ENCODE data around the gene SFSWAP. TPM values are rescaled to one million over a fixed set of nuclear protein-coding genes. Genes with fewer than 3 reads are reported as not detected.

The SFSWAP gene
- total and polyA plus RNA-seq, 10 donors: 19.5 to 74.4 (median 58.8) TPM

DNA sequence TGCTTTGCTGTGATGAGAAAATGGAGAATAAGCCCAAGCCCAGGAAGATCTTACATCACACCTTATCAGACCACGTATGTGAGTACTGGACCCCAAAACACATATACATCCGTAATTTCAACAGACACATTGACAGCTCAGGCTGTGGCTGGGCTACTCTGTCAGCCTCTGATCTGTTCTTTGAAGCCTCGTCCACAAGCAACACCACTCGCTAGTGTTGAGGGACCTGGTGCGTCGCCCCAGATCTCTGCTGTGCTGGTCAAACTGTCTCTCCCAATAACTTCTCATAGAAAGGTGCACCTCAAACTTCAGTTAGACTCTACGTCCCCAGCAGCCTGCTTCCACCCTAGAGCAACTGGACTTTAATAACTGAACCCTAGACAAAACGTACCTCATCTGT is 10.6 kb upstream of the SFSWAP start:
- no peak overlapping the region for H3K4me3 ChIP-seq
- WGBS, 5 donors: 75 to 89% (median 82%) methylated on average over 8 of the region's 8 CpGs
- H3K27ac ChIP-seq: no peak overlapping the region
- intact Hi-C loops (cut with DNase I; ENCODE audit: low total_unique reads): no loop called here
- H3K27me3 ChIP-seq (replicated peaks in 1 of 7): peaks cover 0 to 15% (median 0%) of the 10 kb centered on the region in 7 donors
- peaks cover 2 to 26% (median 24%) of the 10 kb centered on the region in 8 donors for H3K9me3 ChIP-seq
- H3K36me3 ChIP-seq: no peaks in the 10 kb centered on the region
- DNase-seq: no peak
- H3K4me1 ChIP-seq: no peaks in the 10 kb centered on the region
- no peak for TF ChIP-seq POLR2AphosphoS5 (IDR thresholded peaks at IDR 0.05)
- TF ChIP-seq, protein P1, sequence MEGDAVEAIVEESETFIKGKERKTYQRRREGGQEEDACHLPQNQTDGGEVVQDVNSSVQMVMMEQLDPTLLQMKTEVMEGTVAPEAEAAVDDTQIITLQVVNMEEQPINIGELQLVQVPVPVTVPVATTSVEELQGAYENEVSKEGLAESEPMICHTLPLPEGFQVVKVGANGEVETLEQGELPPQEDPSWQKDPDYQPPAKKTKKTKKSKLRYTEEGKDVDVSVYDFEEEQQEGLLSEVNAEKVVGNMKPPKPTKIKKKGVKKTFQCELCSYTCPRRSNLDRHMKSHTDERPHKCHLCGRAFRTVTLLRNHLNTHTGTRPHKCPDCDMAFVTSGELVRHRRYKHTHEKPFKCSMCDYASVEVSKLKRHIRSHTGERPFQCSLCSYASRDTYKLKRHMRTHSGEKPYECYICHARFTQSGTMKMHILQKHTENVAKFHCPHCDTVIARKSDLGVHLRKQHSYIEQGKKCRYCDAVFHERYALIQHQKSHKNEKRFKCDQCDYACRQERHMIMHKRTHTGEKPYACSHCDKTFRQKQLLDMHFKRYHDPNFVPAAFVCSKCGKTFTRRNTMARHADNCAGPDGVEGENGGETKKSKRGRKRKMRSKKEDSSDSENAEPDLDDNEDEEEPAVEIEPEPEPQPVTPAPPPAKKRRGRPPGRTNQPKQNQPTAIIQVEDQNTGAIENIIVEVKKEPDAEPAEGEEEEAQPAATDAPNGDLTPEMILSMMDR (IDR thresholded peaks at IDR 0.05 in 8 of 11, conservative IDR thresholded peaks at IDR 0.05 in 3 of 11): no peak
- no peak for TF ChIP-seq POLR2A (IDR thresholded peaks at IDR 0.05)

DNA sequence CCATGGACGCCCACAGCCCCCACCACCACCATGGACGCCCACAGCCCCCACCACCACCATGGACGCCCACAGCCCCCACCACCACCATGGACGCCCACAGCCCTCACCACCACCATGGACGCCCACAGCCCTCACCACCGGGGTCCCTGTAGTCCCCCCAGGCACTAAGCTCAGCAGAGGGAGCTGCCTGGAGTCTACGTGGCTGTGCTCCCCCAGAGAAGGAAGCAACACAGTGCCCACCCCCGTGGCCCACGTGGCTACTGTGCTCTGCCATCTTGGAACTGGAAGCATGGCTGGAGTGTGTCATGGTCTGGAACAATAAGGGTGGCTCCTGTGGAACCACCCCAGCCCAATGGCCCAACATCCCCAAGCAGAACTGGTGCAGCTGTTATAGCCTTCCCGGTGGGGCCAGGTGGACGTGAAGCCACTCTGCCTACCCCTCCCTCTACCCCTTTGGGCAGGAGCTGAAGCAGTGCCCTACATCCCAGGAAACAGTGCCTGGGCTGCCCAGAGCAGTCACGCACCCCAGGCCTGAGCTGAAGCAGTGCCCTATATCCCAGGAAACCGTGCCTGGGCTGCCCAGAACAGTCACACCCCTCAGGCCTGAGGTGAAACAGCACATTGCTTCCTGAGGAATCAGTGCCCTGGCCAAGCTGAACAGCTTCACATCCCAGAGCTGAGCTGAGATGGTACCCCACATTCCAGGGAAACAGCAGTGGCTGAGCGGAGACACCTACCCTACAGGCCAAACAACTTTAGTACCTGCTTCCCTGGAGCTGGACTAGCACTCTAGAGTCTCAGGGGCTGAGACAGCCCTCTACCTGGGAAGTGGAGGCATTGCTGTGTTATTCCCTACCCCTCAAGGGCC is 9.0 kb upstream of the SFSWAP start:
- Histone ChIP-seq H3K4me3 (no peak overlapping the region), H3K27me3 (replicated peaks in 1 of 7) (peaks cover 0 to 5% (median 0%) of the 10 kb centered on the region in 7 donors), H3K27ac (no peak overlapping the region), H3K9me3 (peaks cover 2 to 34% (median 32%) of the 10 kb centered on the region in 8 donors), H3K4me1 (no peaks in the 10 kb centered on the region), H3K36me3 (no peaks in the 10 kb centered on the region)
- no peak for DNase-seq
- intact Hi-C loops (cut with DNase I; ENCODE audit: low total_unique reads): no loop called here
- WGBS, 5 donors: 83 to 99% (median 90%) methylated on average over 5 to 12 of the region's 14 CpGs
- TF ChIP-seq POLR2AphosphoS5 (IDR thresholded peaks at IDR 0.05) (no peak), POLR2A (IDR thresholded peaks at IDR 0.05) (no peak)
- TF ChIP-seq, protein P1 (IDR thresholded peaks at IDR 0.05 in 8 of 11, conservative IDR thresholded peaks at IDR 0.05 in 3 of 11): no peak

DNA sequence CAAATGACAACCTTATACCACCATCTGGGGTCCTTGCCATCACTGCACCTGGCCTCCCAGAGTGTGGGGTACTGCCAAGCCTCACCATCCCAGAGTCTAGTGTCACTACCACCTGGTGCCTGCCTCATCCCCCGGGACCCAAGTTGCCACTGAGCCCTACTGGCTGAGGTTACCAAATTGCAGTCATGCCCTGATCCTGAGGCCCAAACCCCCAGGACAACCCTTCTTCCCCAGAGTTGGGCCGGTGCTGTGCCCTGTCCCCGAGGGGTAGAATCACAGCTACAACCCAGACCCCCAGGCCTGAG is 8.4 kb upstream of the SFSWAP start:
- intact Hi-C loops (cut with DNase I; ENCODE audit: low total_unique reads): no loop called here
- Histone ChIP-seq H3K4me1 (no peaks in the 10 kb centered on the region), H3K27me3 (replicated peaks in 1 of 7) (peaks cover 0 to 3% (median 0%) of the 10 kb centered on the region in 7 donors), H3K4me3 (no peak overlapping the region), H3K9me3 (peaks cover 2 to 34% (median 32%) of the 10 kb centered on the region in 8 donors), H3K27ac (no peak overlapping the region), H3K36me3 (no peaks in the 10 kb centered on the region)
- no peak for DNase-seq
- 94 to 100% (median 97%) methylated on average over 3 of the region's 3 CpGs for WGBS, 5 donors
- TF ChIP-seq POLR2A (IDR thresholded peaks at IDR 0.05): no peak
- TF ChIP-seq, protein P1 (IDR thresholded peaks at IDR 0.05 in 8 of 11, conservative IDR thresholded peaks at IDR 0.05 in 3 of 11): no peak

DNA sequence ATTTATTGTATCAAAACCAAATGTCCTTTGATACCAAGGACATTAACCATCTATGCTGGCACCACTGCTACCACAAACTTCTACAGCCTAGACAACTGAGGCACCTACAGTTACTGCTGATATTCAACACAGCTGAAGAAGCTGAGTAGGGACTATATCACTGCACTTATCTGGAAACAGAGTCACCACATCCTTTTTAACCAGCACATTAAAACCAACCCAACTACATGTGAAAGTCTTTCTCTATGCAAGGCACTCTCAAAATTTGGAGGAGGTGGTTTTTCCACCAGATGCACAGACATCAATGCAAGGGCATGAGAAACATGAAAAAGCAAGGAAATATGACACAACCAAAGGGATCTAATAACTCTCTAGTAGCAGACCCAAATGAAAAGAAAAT is 7.7 kb upstream of the SFSWAP start:
- Histone ChIP-seq H3K4me3 (no peak overlapping the region), H3K9me3 (peaks cover 2 to 34% (median 32%) of the 10 kb centered on the region in 8 donors), H3K27me3 (replicated peaks in 1 of 7) (no peaks in the 10 kb centered on the region), H3K27ac (no peak overlapping the region), H3K36me3 (no peaks in the 10 kb centered on the region), H3K4me1 (no peaks in the 10 kb centered on the region)
- no peak for DNase-seq
- TF ChIP-seq, protein P1 (IDR thresholded peaks at IDR 0.05 in 8 of 11, conservative IDR thresholded peaks at IDR 0.05 in 3 of 11): no peak
- TF ChIP-seq POLR2A (IDR thresholded peaks at IDR 0.05) (no peak), POLR2AphosphoS5 (IDR thresholded peaks at IDR 0.05) (no peak)
- intact Hi-C loops (cut with DNase I; ENCODE audit: low total_unique reads): no loop called here

Measured in spleen (tissue), 11 donors.